ENCODE data around the gene TOP2B. TPM values are rescaled to one million over a fixed set of nuclear protein-coding genes. Genes with fewer than 3 reads are reported as not detected.

Gene TOP2B
- total RNA-seq, 2 experiments from 2014 or later = 165 to 171 TPM

DNA sequence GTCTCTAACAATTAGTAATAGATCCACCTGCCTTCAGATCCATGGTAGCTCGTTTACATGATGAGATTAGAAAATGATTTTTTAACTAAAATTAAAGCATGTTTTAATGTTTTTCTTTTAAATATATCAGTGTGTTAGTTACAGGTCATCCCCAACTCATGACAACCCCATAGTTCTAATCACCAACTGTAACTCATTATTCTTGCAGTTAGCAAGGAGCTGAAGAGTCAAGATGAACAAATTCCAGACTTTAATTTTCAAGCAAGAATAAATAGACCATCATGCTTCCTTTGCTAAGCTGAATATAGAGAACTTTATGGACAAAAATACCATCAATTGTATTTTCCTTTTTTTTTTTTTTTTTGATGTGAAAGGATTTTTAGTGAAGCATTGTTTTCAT is 101.1 kb downstream of the TOP2B start:
- no peaks in the 10 kb centered on the region for H3K27me3 Mint-ChIP-seq
- intact Hi-C loops (cut with micrococcal nuclease) = no loop called here
- POLR2A ChIA-PET = no interaction called here
- no peak for DNase-seq
- CTCF ChIA-PET = no interaction called here
- H3K4me3 Mint-ChIP-seq = no peak overlapping the region
- TF ChIP-seq, protein P1, sequence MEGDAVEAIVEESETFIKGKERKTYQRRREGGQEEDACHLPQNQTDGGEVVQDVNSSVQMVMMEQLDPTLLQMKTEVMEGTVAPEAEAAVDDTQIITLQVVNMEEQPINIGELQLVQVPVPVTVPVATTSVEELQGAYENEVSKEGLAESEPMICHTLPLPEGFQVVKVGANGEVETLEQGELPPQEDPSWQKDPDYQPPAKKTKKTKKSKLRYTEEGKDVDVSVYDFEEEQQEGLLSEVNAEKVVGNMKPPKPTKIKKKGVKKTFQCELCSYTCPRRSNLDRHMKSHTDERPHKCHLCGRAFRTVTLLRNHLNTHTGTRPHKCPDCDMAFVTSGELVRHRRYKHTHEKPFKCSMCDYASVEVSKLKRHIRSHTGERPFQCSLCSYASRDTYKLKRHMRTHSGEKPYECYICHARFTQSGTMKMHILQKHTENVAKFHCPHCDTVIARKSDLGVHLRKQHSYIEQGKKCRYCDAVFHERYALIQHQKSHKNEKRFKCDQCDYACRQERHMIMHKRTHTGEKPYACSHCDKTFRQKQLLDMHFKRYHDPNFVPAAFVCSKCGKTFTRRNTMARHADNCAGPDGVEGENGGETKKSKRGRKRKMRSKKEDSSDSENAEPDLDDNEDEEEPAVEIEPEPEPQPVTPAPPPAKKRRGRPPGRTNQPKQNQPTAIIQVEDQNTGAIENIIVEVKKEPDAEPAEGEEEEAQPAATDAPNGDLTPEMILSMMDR (IDR thresholded peaks at IDR 0.05) = no peak
- no peaks in the 10 kb centered on the region for H3K4me1 Mint-ChIP-seq (ENCODE audit: low read depth)
- no peaks in the 10 kb centered on the region for H3K36me3 Mint-ChIP-seq (ENCODE audit: low read depth)
- no peak for ATAC-seq
- H3K9me3 Mint-ChIP-seq = no peaks in the 10 kb centered on the region
- H3K27ac Mint-ChIP-seq = no peak overlapping the region

DNA sequence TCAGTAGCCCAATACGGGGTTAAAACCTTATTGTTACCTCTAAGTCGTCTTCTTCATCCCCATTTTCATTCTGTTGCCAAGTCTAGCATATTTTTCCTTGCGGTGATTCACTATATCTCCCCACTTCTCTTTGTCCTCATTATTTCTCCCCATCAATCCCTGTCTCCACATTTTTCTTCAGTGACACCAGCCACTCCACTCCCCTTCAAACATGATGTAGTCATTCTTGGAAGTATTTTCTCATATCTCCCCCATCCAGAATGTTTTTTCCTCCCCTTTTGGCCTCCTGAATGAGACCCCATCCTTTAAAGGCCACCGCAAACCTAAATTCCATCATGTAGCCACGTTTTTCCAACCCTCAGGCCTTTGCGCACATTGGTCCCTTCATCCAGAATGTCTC is 105.9 kb downstream of the TOP2B start:
- no peaks in the 10 kb centered on the region for H3K9me3 Mint-ChIP-seq
- no peak overlapping the region for H3K27ac Mint-ChIP-seq
- H3K4me1 Mint-ChIP-seq (ENCODE audit: low read depth) = no peaks in the 10 kb centered on the region
- H3K27me3 Mint-ChIP-seq = no peaks in the 10 kb centered on the region
- TF ChIP-seq, protein P1 (IDR thresholded peaks at IDR 0.05) = no peak
- CTCF ChIA-PET = no interaction called here
- intact Hi-C loops (cut with micrococcal nuclease) = no loop called here
- DNase-seq (no peak), ATAC-seq (no peak)
- POLR2A ChIA-PET = no interaction called here
- H3K4me3 Mint-ChIP-seq = no peak overlapping the region
- no peaks in the 10 kb centered on the region for H3K36me3 Mint-ChIP-seq (ENCODE audit: low read depth)

DNA sequence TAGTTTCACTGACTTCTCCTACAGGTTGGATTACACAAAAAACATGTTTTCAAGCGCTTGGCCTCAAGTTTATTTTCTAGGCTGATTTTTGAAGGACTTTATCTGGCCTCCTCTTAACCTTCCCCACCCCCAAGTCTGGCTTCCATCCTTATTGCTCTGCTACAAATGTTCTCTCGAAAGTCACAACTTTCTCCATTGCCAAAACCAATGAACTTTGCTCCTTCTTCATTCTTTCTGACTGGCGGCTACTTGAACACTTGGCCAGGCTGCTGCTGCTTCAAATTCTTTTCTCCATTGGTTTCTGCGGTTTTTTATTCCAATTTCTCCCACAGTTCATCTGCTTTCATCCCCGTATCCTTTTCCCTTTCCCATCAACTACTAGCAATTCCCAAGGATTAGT is 106.6 kb downstream of the TOP2B start:
- POLR2A ChIA-PET = no interaction called here
- no peaks in the 10 kb centered on the region for H3K27me3 Mint-ChIP-seq
- no peaks in the 10 kb centered on the region for H3K9me3 Mint-ChIP-seq
- TF ChIP-seq, protein P1 (IDR thresholded peaks at IDR 0.05) = no peak
- no peak overlapping the region for H3K4me3 Mint-ChIP-seq
- DNase-seq (no peak), ATAC-seq (no peak)
- no peak overlapping the region for H3K27ac Mint-ChIP-seq
- H3K36me3 Mint-ChIP-seq (ENCODE audit: low read depth) = no peaks in the 10 kb centered on the region
- CTCF ChIA-PET = no interaction called here
- intact Hi-C loops (cut with micrococcal nuclease) = no loop called here
- no peaks in the 10 kb centered on the region for H3K4me1 Mint-ChIP-seq (ENCODE audit: low read depth)

DNA sequence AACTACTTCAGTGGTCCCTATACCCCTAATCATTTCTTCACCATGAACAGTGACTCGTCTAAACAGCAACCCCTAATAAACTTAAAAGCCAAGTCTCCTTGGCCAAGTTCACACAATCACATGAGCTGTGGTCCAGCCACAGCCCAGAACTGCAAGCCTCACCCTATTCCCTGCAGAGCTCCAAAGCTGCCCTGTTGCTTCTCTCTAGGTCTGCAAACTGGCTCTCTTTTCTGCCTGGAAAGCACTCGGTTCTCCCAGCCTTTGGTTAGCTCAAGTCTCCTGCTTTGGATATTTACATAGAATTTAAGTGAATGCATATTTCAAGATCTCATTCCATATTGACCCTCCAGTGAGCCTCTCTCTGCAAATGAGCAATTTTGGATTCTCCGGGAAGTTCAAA is 107.0 kb downstream of the TOP2B start:
- TF ChIP-seq, protein P1 (IDR thresholded peaks at IDR 0.05) = no peak
- Mint-ChIP-seq H3K36me3 (ENCODE audit: low read depth) (no peaks in the 10 kb centered on the region), H3K4me3 (no peak overlapping the region), H3K27me3 (no peaks in the 10 kb centered on the region), H3K4me1 (ENCODE audit: low read depth) (no peaks in the 10 kb centered on the region), H3K27ac (no peak overlapping the region), H3K9me3 (no peaks in the 10 kb centered on the region)
- intact Hi-C loops (cut with micrococcal nuclease) = no loop called here
- no peak for ATAC-seq
- ChIA-PET CTCF (no interaction called here), POLR2A (no interaction called here)
- no peak for DNase-seq

DNA sequence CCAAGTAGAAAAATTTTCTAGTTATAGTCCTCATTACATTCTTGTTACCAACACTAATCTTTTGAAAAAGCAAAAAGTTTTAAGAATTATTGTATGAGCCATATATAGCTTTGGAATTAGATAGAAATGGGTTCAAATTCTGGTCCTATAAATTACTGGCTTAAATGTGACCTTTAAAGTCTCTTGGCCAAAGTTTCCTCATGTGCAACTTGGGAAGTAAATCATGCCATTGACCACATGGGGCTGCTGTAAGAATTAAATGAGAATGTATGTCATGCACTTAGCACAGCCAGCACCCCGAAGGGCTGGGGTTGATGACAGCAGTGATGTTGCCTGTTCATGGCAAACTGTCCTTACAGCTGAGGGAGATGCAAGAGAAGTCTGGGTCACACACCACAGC is 108.3 kb downstream of the TOP2B start:
- DNase-seq (no peak), ATAC-seq (no peak)
- no peak overlapping the region for H3K27ac Mint-ChIP-seq
- H3K4me1 Mint-ChIP-seq (ENCODE audit: low read depth) = no peaks in the 10 kb centered on the region
- CTCF ChIA-PET = interaction anchor here (1.2 kb wide), 1 partner anchor 434 kb away, joined by 3 read pairs; no protein-coding TSS in a partner anchor
- POLR2A ChIA-PET = no interaction called here
- no peaks in the 10 kb centered on the region for H3K9me3 Mint-ChIP-seq
- intact Hi-C loops (cut with micrococcal nuclease) = no loop called here
- H3K36me3 Mint-ChIP-seq (ENCODE audit: low read depth) = no peaks in the 10 kb centered on the region
- H3K27me3 Mint-ChIP-seq = no peaks in the 10 kb centered on the region
- H3K4me3 Mint-ChIP-seq = no peak overlapping the region
- TF ChIP-seq, protein P1 (IDR thresholded peaks at IDR 0.05) = no peak

All from activated CD8-positive, alpha-beta T cell treated with anti-CD3 and anti-CD28 coated beads for 36 hours (primary cell).